ENCODE measurements around the gene SPN.
"Not testable (repeated sequence)": the region's sequence is repeated elsewhere in the genome, so short reads cannot be mapped to it uniquely, and the experiment has no call there.

SPN gene

DNA sequence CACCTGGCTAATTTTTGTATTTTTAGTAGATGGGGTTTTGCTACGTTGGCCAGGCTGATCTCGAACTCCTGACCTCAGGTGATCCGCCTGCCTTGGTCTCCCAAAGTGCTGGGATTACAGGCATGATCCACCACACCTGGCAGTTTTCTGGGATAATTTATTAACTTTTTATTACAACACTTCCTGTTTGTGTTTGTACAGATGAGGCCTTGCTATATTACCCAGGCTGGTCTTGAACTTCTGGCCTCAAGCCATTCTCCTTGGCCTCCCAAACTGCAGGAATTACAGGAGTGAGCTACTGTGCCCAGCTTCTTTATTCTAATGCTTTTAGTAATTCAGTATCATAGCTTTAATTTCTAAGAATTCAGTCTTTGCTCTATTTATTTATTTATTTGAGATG, 16.1 kb upstream of the SPN start:
- no peak for DNase-seq (ENCODE audit: low read depth)

DNA sequence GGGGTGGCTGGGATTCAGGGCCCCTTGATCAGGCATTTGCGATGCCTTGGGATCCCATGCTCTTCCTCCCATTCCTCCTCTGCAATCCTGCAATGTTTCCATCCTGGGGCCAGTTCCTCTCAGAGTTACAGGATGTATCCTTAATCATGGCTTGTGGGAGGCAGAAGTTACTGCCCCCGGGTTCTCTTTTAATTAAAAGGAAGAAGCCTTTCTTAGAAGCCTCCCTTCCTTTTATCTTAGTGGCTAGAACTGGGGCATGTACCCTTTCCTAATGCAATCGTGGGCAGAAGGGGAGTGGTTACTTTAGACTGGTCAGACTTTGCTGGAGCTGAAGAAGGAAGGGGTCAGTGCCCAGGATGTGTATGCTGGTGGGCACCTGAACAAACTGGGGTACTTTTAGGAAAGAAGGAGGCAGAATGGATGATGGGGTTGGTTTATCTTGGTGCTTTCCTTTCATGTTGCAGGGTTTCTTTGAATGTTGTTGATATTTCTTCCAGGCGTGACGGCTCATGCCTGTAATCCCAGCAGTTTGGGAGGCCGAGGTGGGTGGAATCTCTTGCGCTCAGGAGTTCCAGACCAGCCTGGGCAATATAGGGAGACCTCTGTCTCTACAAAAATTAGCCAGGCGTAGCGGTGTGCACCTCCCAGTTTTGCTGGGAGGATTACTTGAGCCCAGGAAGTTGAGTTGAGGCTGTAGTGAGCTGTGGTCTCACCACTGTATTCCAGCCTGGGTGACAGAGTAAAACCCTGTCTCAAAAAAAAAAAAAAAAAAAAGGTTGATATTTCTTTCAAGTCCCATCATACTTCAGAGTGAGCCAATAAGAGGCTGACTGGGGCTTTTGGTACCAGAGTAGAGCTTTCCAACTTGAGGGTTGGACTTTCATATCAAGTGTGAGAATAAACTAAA, 13.2 kb upstream of the SPN start:
- DNase-seq (ENCODE audit: low read depth): peak; percentile 47

DNA sequence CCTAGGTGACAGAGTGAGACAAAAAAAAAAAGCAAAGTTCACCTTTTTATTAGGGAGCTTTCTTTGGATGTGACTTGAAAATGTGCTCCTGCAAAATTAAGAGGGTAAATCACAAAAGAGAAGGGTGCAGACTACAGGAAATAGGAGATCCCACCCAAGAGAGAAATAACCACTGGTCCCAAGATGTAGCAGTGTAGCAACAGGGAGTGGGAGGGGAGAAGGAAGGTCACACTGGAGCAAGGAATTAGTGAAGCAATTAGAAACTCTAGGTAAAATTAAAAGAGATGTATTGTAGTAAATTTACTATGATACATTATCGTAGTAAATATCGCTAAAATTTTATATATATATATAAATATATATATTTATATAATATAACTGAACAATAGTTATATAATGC, 12.3 kb upstream of the SPN start:
- no peak for DNase-seq (ENCODE audit: low read depth)

DNA sequence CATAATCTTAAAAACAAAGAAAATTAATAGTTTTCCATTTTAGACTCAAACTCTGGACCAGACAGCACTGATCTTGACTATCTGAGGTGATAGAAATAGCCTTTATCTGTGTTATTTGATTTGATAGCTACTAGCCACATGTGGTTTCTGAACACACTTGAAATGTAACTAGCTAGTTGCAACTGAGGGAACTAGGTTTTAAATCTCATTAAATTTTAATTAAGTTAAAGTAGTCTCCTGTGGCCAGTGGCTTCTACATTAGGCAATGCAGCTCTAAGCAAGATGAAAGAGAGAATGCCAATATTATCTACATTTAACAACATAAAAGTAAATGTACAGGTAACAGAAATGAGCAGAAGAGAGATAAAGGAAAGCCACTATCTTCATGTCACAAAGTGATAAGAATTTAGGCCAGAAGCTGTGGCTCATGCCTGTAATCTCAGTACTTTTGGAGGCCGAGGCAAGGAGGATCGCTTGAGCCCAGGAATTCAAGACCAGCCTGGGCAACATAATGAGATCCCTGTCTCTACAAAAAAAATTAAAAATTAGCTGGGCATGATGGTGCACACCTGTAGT, 11.2 kb upstream of the SPN start:
- DNase-seq (ENCODE audit: low read depth): no peak

DNA sequence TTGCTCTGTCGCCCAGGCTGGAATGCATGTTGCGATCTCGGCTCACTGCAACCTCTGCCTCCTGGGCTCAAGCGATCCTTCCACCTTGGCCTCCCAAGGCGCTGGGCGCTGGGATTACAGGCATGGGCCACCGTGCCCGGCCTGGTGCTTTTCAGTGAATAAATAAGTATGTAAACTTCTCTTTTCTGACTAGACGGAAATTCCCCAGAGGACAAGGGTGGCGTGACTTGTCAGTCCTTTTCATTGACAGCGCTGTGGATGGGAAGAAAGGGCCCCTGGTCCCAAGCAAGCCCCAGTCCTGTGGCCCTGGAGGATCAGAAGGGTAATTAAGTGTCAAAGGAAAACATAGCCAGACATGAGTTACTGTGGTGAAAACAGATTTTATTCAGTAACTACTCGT, 9.6 kb upstream of the SPN start:
- DNase-seq (ENCODE audit: low read depth): no peak

DNA sequence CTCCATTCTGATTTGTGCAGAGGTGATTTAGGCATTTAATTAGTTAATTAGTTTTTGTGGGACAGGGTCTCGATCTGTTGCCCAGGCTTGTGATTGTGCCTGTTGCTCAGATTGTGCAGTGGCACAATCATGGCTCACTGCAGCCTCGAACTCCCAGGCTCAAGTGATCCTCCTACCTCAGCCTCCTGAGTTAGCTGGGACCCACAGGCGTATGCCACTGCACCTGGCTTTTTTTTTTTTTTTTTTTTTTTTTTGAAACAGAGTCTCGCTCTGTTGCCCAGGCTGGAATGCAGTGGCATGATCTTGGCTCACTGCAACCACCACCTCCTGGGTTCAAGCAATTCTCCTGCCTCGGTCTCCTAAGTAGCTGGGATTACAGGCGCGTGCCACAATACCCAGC, 9.2 kb upstream of the SPN start:
- DNase-seq (ENCODE audit: low read depth): not testable (repeated sequence)

DNA sequence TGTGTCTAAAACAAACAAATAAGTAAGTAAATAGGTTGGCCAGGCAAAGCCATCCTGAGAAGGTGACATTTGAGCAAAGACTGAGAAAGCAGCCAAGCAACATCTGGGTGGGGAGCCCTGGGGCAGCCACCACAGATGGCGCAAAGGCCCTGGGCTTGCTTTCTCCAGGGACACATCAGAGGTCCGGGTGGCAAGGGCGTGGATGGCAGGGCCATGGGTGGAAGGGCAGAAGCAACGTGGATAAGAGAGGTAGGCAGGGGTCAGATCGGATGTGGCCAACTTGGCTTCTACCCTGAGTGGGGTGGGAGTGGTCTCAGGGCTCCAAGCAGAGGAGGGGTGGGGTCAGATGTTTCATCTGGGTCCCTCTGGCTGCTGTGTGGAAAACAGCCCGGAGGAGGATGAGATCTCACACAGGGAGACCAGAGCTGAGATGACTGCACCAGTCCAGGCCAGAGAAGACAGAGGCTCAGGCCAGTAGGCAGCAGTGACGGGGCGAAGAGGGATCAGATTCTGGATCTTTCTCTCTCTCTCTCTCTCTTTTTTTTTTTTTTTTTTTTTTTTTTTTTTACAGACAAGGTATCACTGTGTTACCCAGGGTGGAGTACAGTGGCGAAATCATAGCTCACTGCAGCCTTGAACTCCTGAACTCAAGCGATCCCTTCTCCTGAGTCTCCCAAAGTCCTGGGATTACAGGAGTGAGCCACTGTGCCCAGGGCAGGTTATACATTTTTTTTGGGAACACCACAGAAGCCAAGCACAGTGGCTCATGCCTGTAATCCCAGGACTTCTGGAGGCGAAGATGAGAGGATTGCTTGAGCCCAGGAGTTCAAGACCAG, 6.1 kb upstream of the SPN start:
- no peak for DNase-seq (ENCODE audit: low read depth)

DNA sequence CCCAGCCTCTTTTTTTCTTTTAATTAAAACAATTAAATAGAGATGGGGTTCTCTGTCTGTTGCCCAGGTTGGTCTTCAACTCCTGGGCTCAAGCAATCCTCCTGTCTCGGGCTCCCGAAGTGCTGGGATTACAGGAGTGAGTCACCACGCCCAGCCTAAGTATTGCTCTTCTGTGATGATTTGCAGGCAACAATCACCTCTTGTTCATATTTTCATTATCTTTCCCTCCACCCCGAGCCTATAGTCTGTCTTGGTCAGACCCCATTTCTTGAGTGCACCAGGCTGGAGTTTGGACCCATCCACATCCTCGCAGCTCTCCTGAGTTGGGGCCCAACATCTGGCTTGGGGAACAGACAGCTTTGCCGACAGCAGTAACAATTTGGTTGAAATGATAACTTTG, 4.3 kb upstream of the SPN start:
- DNase-seq (ENCODE audit: low read depth): peak; percentile 52

DNA sequence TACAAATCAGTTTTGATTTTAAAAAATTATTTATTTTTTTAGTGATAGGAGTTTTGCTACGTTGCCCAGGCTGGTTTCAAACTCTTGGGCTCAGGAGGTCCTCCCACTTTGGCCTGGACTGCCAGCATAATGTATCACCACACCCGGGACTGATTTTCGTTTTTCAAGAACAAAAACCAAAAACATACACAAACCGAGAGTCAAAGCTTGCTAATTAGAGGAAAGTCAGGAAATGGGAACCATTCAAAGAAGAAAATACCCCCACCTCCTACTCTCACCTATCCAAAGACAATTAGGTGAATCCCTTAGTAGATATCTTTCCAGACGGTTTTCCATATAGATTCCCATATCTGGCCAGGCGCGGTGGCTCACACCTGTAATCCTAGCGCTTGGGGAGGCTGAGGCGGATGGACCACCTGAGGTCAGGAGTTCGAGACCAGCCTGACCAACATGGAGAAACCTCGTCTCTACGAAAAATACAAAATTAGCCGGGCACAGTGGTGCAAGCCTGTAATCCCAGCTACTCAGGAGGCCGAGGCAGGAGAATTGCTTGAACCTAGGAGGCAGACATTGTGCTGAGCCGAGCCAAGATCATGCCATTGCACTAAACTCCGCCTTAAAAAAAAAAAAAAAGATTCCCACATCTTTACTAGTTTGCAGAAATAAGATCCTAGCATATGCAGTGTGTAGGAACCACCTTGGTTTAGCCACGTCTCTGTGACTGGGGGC, 883 bp upstream of the SPN start:
- no peak for DNase-seq (ENCODE audit: low read depth)

DNA sequence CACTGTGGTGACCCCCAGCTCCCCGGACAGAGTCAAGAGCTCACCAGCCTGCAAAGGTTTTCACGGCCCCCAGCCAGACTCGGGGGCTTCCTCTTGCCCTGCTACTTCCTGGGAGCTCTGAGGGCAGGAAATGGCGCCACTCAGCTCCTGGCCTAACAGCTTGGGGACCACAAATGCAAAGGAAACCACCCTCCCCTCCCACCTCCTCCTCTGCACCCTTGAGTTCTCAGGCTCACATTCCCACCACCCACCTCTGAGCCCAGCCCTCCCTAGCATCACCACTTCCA, 375 bp upstream of the SPN start:
- DNase-seq (ENCODE audit: low read depth): no peak

DNA sequence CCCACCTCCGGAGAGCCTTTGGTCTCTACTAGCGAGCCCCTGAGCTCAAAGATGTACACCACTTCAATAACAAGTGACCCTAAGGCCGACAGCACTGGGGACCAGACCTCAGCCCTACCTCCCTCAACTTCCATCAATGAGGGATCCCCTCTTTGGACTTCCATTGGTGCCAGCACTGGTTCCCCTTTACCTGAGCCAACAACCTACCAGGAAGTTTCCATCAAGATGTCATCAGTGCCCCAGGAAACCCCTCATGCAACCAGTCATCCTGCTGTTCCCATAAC, 702 bp downstream of the SPN start:
- DNase-seq (ENCODE audit: low read depth): no peak

DNA sequence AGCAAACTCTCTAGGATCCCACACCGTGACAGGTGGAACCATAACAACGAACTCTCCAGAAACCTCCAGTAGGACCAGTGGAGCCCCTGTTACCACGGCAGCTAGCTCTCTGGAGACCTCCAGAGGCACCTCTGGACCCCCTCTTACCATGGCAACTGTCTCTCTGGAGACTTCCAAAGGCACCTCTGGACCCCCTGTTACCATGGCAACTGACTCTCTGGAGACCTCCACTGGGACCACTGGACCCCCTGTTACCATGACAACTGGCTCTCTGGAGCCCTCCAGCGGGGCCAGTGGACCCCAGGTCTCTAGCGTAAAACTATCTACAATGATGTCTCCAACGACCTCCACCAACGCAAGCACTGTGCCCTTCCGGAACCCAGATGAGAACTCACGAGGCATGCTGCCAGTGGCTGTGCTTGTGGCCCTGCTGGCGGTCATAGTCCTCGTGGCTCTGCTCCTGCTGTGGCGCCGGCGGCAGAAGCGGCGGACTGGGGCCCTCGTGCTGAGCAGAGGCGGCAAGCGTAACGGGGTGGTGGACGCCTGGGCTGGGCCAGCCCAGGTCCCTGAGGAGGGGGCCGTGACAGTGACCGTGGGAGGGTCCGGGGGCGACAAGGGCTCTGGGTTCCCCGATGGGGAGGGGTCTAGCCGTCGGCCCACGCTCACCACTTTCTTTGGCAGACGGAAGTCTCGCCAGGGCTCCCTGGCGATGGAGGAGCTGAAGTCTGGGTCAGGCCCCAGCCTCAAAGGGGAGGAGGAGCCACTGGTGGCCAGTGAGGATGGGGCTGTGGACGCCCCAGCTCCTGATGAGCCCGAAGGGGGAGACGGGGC, 1.3 kb downstream of the SPN start:
- no peak for DNase-seq (ENCODE audit: low read depth)

DNA sequence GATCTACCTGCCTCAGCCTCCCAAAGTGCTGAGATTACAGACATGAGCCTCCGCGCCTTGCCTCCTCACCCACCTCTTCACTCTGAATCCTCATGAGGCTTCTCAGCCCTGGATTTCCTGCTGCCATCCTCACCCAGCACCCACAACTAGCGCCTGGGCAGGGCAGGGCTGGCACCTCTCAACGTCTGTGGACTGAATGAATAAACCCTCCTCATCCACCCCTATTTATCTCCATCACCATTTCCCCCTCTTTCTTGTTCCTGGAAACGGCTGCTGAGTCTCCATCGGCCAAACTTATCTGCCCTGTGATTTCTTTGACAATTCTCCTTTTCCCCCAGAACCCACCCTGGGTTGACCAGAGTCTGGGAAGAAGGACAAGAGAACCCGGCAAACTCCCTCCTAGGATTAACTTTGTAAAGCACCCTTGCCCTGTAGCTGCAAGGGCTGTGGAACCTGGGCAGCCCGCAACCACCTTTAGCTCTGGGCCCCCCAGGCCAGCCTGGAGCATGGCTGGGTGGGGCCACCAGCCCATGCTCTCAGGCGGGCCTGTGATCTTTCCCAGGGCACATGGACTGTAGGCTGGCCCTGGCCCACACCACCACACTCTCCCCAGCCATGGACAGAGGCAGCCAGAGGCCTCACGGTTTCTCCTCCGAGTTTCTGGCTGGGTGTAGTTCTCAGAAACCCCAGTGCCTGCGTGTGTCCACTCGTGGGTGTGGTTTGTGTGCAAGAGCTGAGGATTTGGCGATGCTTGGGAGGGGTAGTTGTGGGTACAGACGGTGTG, 2.4 kb downstream of the SPN start:
- DNase-seq (ENCODE audit: low read depth): no peak

DNA sequence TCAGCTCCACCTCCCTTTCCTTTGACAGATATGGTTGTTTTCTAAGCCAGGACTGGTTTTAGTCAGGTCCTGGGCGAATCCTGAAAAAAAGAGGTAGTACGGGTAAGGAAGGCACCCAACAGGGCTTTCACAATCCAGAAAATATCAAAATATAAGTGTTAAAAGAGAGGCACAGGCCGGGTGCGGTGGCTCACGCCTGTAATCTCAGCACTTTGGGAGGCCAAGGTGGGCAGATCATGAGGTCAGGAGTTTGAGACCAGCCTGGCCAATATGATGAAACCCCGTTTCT, 4.2 kb downstream of the SPN start:
- not testable (repeated sequence) for DNase-seq (ENCODE audit: low read depth)

DNA sequence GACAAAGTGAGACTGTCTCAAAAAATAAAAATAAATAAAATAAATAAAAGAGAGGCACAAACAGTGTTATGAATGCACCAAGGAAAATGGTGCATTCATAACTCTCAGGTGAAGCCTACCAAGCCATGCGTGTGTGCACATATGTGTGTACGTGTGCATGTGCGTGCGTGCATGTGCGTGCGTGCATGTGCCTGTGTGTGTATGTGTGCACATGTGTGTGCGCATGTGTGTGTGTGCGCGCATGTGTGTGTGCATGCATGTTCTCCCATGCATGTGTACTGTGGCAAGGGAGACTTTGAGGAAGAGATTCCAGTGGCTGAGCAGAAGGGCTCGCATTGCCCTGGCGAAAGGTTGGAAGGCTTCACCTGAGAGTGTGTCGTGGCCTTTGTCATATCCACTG, 4.7 kb downstream of the SPN start:
- no peak for DNase-seq (ENCODE audit: low read depth)

DNA sequence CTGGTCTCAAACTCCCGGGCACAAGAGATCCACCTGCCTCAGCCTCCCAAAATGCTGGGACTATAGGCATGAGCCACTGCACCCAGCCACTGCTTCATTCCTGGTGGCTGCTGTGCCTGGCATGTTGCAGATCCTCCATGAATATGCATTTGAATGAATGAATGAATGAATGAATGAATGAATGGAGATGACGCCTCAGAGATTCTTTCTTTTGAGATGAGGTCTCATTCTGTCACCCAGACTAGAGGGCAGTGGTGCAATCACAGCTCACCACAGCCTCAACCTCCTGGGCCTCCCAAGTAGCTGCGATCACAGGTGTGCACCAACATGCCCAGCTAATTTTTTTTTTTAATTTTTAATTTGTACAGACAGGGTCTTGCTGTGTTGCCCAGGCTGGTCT, 5.2 kb downstream of the SPN start:
- DNase-seq (ENCODE audit: low read depth): no peak

DNA sequence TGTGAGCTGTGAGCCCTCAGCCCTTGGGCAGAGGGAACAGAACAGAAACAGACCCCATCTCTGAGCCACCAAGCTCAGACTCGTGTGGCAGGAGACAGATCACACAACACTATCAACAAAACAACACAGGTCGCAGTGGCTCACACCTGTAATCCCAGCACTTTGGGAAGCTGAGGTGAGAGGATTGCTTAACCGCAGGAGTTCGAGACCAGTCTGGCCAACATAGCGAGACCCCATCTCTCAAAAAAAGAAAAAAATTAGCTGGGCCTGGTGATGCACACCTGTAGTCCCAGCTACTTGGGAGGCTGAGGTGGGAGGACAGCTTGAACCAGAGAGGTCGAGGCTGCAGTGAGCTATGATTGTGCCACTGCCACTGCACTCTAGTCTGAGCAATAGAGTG, 10.5 kb downstream of the SPN start:
- DNase-seq (ENCODE audit: low read depth): no peak

DNA sequence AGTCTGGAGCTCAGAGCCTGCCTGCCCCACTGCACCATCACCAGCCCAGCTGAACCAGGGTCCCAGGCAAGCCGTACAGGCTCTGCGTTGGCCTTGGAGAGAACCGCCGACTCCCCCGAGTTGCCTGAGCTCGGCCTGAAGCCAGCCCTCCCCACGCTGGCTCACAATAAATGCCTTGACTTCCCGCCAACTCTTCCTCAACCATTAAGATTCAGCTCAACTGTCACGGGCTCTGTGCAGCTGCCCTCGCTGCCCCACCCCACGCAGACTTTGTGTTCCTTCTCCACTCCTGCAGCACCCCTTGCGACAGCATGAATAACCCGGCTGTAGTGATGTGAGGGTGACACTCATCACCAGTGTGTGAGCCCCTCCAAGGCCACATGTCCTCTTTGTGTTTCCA, 11.1 kb downstream of the SPN start:
- DNase-seq (ENCODE audit: low read depth): peak; percentile 80

DNA sequence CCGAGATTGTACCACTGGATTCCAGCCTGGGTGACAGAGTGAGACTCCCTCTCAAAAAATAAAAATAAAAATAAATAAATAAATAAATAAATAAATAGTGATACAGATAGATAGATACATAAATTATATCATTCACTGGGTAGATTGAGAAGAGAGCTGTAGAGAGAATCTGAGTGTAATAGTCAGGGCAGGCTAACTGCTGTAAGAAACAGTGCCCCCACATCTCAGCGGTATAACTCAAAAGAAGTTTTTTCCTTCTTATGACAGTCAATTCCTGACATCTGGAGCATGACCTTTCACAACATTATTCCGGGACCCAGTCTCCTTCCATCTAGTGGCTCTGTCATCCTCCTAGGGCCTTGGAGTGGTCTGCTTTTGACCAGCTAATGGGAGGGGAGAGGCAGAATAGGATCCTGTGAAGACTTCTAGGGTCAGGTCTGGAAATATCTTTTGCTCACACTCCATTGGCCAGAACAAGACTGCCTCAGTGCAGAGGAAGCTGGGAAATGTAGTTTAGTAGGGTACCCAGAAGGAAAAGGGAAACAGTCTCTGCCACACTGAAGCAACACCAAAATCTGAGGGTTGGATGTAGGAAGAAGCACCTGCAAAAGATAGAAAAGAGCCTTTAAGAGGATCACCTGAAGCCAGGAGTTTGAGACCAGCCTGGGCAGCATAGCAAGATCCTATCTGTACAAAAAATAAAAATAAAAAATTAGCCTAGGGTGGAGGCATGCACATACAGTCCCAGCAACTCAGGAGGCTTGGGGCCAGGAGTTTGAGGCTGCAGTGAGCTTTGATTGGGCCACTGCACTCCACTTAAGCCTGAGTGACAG, 13.0 kb downstream of the SPN start:
- peak; percentile 57 for DNase-seq (ENCODE audit: low read depth)
